ENCODE data around the gene SND1. TPM values are rescaled to one million over a fixed set of nuclear protein-coding genes. Genes with fewer than 3 reads are reported as not detected.

The SND1 gene
- total RNA-seq, 1 donor from 2014 or later: 232 TPM

- FAIRE-seq: no peak
Measured at GRCh38 chr7:127647636-127648035, 4.4 kb upstream of the SND1 start.

DNA sequence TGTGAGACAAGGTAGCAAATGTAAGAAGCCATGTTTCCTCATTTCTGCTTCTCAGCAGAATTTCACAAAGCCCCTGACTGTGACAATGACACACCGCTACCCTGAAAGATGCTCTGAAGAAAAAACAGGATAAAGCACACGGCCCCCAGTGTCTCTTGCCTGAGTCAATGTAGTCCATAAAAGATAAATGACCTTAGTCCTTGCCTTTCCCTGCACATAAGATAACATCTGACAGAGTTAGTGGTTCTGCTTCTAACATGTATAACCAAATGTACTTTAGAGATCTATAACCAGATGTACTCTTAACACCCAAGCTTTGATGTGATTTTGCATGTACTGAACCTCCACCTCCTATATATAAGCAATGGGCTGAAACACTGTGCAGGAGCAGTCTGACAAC, 3.0 kb upstream of the SND1 start:
- no peaks in the 10 kb centered on the region for H3K36me3 ChIP-seq (ENCODE audit: control insufficient read depth, insufficient read depth, low read length)
- H3K27me3 ChIP-seq (ENCODE audit: control insufficient read depth, insufficient read depth, low read length): no peaks in the 10 kb centered on the region
- no peak for FAIRE-seq
- no peak overlapping the region for H3K4me3 ChIP-seq (ENCODE audit: low read depth, low read length)
- TF ChIP-seq, protein P1, sequence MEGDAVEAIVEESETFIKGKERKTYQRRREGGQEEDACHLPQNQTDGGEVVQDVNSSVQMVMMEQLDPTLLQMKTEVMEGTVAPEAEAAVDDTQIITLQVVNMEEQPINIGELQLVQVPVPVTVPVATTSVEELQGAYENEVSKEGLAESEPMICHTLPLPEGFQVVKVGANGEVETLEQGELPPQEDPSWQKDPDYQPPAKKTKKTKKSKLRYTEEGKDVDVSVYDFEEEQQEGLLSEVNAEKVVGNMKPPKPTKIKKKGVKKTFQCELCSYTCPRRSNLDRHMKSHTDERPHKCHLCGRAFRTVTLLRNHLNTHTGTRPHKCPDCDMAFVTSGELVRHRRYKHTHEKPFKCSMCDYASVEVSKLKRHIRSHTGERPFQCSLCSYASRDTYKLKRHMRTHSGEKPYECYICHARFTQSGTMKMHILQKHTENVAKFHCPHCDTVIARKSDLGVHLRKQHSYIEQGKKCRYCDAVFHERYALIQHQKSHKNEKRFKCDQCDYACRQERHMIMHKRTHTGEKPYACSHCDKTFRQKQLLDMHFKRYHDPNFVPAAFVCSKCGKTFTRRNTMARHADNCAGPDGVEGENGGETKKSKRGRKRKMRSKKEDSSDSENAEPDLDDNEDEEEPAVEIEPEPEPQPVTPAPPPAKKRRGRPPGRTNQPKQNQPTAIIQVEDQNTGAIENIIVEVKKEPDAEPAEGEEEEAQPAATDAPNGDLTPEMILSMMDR (IDR thresholded peaks at IDR 0.05; ENCODE audit: insufficient read depth, low read length, severe bottlenecking): no peak
- DNase-seq (ENCODE audit: low read depth): no peak

More at GRCh38 chr7:127647636-127648035, 4.4 kb upstream of the SND1 start:
- TF ChIP-seq, protein P1 (IDR thresholded peaks at IDR 0.05; ENCODE audit: insufficient read depth, low read length, severe bottlenecking): no peak
- no peaks in the 10 kb centered on the region for H3K36me3 ChIP-seq (ENCODE audit: control insufficient read depth, insufficient read depth, low read length)
- H3K27me3 ChIP-seq (ENCODE audit: control insufficient read depth, insufficient read depth, low read length): no peaks in the 10 kb centered on the region
- no peak overlapping the region for H3K4me3 ChIP-seq (ENCODE audit: low read depth, low read length)
- DNase-seq (ENCODE audit: low read depth): no peak

DNA sequence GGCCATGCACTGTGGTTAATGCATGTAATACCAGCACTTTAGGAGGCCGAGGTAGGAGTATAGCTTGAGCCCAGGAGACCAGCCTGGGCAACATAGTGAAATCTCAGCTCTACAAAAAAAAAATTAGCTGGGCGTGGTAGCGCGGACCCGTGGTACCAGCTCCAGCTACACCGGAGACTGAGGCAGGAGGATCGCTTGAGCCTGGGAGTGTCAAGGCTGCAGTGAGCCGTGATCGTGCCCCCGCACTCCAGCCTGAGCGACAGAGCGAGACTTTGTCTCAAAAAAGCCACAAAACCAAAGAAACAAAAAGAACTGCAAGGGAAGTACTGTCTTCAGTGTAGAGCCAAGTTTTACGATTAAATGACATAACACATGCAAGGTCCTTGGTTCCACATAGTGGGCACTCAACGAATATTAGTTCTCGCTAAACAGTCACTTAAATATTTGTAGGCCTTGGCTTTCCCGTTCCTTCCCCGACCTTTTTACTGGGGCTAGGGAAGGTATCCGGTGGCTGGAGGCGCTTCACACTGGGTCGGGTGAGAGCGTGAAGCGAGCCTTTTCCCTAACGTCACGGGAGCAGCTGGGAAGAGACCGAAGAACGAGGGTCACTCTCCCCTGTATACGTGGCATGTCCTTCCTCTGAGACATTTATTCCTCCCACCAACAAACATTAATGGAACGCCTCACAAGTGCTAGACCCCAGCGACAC, 993 bp upstream of the SND1 start:
- H3K36me3 ChIP-seq (ENCODE audit: control insufficient read depth, insufficient read depth, low read length): no peaks in the 10 kb centered on the region
- TF ChIP-seq, protein P1 (IDR thresholded peaks at IDR 0.05; ENCODE audit: insufficient read depth, low read length, severe bottlenecking): no peak
- H3K27me3 ChIP-seq (ENCODE audit: control insufficient read depth, insufficient read depth, low read length): no peaks in the 10 kb centered on the region
- H3K4me3 ChIP-seq (ENCODE audit: low read depth, low read length): peak overlapping the region; percentile 87
- DNase-seq (ENCODE audit: low read depth): peak; percentile 39
- FAIRE-seq: no peak

DNA sequence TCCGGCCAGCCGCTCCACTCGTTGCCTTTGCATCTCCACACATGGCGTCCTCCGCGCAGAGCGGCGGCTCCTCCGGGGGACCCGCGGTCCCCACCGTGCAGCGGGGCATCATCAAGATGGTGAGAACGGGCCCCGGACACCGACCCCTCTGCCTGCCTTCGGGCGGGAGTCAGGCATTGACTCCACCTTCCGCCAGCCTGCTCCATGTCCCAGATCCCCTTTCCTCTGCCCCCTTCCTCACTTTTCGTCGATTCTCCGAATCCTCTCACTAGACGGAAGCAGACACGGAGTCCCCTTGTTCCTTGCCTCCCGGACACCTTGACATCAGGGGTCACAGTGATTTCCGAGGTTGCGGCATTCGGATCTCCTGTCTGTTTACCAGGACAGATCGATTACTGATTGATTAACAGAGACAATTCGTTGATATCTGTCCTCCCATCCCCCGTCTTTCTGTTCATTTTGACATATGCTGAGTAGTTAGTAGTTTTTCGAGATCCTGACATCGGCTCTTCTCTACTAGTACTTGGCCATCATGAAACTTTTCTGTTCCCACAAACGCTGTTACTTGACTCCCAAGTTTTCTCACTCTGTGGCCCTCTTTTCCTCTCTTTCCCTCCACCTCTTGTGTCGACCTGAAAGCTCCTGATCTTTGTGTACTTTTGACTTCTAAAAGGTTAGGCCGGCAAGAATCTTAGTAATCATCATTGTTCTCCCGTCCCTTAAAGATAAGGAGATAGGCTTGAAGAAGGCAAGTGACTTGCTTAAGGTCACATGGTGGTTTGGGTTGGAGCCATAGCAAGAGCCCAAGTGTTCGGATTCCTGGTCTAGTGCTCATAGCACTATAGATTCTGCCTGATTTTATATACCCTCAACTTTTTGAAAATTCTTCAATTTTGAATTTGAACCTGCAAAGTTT, 597 bp downstream of the SND1 start:
- peak overlapping the region; percentile 87 for H3K4me3 ChIP-seq (ENCODE audit: low read depth, low read length)
- no peaks in the 10 kb centered on the region for H3K36me3 ChIP-seq (ENCODE audit: control insufficient read depth, insufficient read depth, low read length)
- DNase-seq (ENCODE audit: low read depth) (peak; percentile 31), FAIRE-seq (no peak)
- TF ChIP-seq, protein P1 (IDR thresholded peaks at IDR 0.05; ENCODE audit: insufficient read depth, low read length, severe bottlenecking): no peak
- H3K27me3 ChIP-seq (ENCODE audit: control insufficient read depth, insufficient read depth, low read length): no peaks in the 10 kb centered on the region

DNA sequence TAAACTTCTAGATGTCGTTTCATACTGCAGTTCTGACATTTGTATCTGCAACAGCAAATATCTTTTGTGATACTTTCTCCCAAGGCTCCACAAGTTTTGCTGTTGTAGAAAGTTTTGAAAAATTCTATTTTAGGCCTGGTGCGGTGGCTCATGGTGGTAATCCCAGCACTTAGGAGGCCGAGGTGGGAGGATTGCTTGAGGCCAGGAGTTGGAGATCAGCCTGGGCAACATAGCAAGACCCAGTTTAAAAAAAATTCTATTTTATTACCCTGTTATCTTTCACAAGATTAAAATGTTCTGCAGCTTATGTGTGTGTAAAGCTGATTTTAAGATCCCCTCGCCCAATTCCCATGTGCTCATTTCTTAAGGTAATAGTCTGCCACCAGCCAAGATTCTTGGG, 1.4 kb downstream of the SND1 start:
- FAIRE-seq (no peak), DNase-seq (ENCODE audit: low read depth) (no peak)
- Histone ChIP-seq H3K36me3 (ENCODE audit: control insufficient read depth, insufficient read depth, low read length) (no peaks in the 10 kb centered on the region), H3K27me3 (ENCODE audit: control insufficient read depth, insufficient read depth, low read length) (no peaks in the 10 kb centered on the region), H3K4me3 (ENCODE audit: low read depth, low read length) (peak overlapping the region; percentile 87)
- TF ChIP-seq, protein P1 (IDR thresholded peaks at IDR 0.05; ENCODE audit: insufficient read depth, low read length, severe bottlenecking): no peak

Measured in bronchial epithelial cell (primary cell).